Stimulated activated CD4-positive, alpha-beta T cell treated with anti-CD3 and anti-CD28 coated beads, Interleukin-1b, Interleukin-23, amount 100 ng/mL, for 1 hour (primary cell): Measurements from ENCODE around the gene ZNF865.

ENCODE experiments used
- DNase-seq, 2 donors: peaks; one replicate each; pipeline ENCODE4 v3.0.0-alpha.2; 2020; ENCODE audit warnings: low read depth in 2 of 2

The ZNF865 gene

GRCh38 chr19:55658846-55659459 lies 53.5 kb downstream of the ZNF865 start:
- DNase-seq, result no peak

DNA sequence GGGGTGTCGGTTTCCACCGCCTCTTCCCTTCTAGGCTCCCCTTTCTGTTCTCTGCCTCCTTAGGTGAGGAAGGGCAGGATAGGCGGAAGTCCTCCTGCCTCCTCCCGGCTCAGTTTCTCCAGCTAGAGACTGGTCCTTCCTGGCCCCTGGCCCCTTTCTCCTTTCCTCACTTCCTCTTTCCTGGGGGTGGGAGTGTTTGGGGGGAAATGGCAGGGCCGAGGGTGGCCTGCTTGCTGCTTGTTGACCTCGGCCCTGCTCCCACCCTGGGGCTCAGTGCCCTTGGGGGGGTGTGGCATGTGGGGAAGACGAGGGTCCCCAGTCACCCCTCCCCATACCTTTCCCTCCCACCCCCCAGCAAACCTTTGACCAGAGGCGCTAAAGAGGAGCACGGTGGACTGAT lies 54.4 kb downstream of the ZNF865 start:
- DNase-seq, result no peak

GRCh38 chr19:55660404-55660803 lies 55.0 kb downstream of the ZNF865 start:
- DNase-seq, result no peak

GRCh38 chr19:55660991-55661390 lies 55.5 kb downstream of the ZNF865 start:
- no peak for DNase-seq

DNA sequence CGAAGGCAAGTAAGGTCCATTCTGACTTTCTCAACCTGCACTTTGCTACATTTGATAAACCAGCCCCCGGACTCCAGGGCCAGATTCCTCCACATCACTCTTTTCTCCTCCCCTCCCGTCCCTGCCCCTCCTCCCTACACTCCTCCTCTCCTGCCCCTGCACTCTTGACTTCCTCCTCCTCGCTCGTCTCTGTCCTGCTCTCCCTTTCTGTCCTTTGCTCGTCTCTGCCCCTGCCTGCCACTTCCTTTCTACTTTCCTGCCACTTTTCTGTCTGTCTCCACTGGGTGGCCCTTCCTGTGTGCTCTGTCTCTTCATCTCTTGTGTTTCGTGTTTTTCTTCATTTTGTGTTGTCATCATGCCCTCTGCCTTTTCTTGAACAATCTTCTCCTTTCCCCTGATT lies 56.4 kb downstream of the ZNF865 start:
- DNase-seq, result no peak

DNA sequence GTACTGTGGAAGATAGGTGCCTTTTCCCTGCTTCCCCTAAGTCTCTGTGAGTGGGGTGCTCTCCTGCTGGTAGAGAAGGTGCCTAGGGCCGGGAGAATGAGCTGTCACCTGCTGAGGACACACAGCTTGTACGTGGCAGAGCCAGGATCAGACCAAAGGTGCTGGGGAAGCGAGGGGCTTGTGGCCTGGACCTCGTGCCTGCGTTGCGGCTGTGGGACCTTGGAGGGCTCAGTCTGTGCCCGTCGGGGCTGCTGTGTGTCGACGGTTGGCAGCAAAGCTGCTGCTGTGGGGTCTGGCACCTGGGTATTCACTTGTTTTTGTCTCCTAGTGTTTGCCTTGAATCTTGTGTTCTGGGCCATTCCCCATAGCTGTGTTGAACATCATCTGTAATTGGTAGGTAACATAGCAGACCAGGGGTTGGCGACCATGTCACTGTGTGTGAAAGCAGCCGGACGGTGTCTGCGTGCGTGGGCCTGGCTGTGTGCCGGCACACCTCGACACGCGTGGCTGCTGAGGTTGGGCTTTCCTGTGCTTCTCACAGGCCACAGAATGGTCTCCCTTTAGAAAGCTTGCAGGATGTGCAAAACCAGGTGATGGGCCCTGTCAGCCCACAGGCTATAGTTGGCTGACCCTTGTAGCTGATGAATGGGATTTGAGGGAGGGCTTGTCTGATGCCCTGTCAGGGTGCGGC lies 58.5 kb downstream of the ZNF865 start:
- no peak for DNase-seq

- no peak for DNase-seq
Measured at GRCh38 chr19:55666343-55667005, 61.0 kb downstream of the ZNF865 start.
